ENCODE measurements around the gene SLC10A6. TPM values are rescaled to one million over a fixed set of nuclear protein-coding genes. Genes with fewer than 3 reads are reported as not detected.
A peak's percentile ranks its signal among the peaks of the same experiment; 100 is the strongest.

Gene SLC10A6
- total RNA-seq, 4 donors from 2014 or later, result 1.4 to 4.6 (median 1.7) TPM

- Histone ChIP-seq H3K27ac (peak overlapping the region; percentile 17 to 51 (median 35)), H3K4me1 (no peaks in the 10 kb centered on the region), H3K4me3 (no peak overlapping the region), H3K36me3 (peaks cover 0 to 5% of the 10 kb centered on the region in 2 donors), H3K9me3 (no peaks in the 10 kb centered on the region), H3K27me3 (no peaks in the 10 kb centered on the region)
- in situ Hi-C loops (cut with MboI; ENCODE audit: low sequenced_read_pairs in 4 of 4), result no loop called here
- ATAC-seq (no peak), DNase-seq (no peak)
- intact Hi-C loops (cut with DNase I; ENCODE audit: low total_unique reads), result no loop called here
- no peak for TF ChIP-seq CTCF (IDR thresholded peaks at IDR 0.05 in 4 of 5, conservative IDR thresholded peaks at IDR 0.05 in 1 of 5)
- TF ChIP-seq POLR2A (IDR thresholded peaks at IDR 0.05), result no peak
Measured at GRCh38 chr4:86815653-86816052, 33.5 kb downstream of the SLC10A6 start.

GRCh38 chr4:86810847-86811246, 38.3 kb downstream of the SLC10A6 start:
- Histone ChIP-seq H3K36me3 (peaks cover 0 to 5% of the 10 kb centered on the region in 2 donors), H3K4me3 (no peak overlapping the region), H3K27ac (no peak overlapping the region), H3K4me1 (no peaks in the 10 kb centered on the region), H3K27me3 (no peaks in the 10 kb centered on the region), H3K9me3 (no peaks in the 10 kb centered on the region)
- in situ Hi-C loops (cut with MboI; ENCODE audit: low sequenced_read_pairs in 4 of 4), result no loop called here
- no peak for TF ChIP-seq CTCF (IDR thresholded peaks at IDR 0.05 in 4 of 5, conservative IDR thresholded peaks at IDR 0.05 in 1 of 5)
- TF ChIP-seq POLR2A (IDR thresholded peaks at IDR 0.05), result no peak
- intact Hi-C loops (cut with DNase I; ENCODE audit: low total_unique reads), result no loop called here
- ATAC-seq (no peak), DNase-seq (no peak)

- Histone ChIP-seq H3K36me3 (peaks cover 0 to 3% of the 10 kb centered on the region in 2 donors), H3K4me3 (no peak overlapping the region), H3K27me3 (no peaks in the 10 kb centered on the region), H3K27ac (no peak overlapping the region), H3K4me1 (no peaks in the 10 kb centered on the region), H3K9me3 (no peaks in the 10 kb centered on the region)
- DNase-seq (no peak), ATAC-seq (no peak)
- intact Hi-C loops (cut with DNase I; ENCODE audit: low total_unique reads) (no loop called here), in situ Hi-C loops (cut with MboI; ENCODE audit: low sequenced_read_pairs in 4 of 4) (no loop called here)
- no peak for TF ChIP-seq CTCF (IDR thresholded peaks at IDR 0.05 in 4 of 5, conservative IDR thresholded peaks at IDR 0.05 in 1 of 5)
- no peak for TF ChIP-seq POLR2A (IDR thresholded peaks at IDR 0.05)
Measured at GRCh38 chr4:86809809-86810208, 39.4 kb downstream of the SLC10A6 start.

GRCh38 chr4:86791126-86791525, 58.1 kb downstream of the SLC10A6 start:
- H3K27me3 ChIP-seq, result no peaks in the 10 kb centered on the region
- no peak for TF ChIP-seq CTCF (IDR thresholded peaks at IDR 0.05 in 4 of 5, conservative IDR thresholded peaks at IDR 0.05 in 1 of 5)
- no peak for TF ChIP-seq POLR2A (IDR thresholded peaks at IDR 0.05)
- H3K27ac ChIP-seq, result no peak overlapping the region
- H3K9me3 ChIP-seq, result no peaks in the 10 kb centered on the region
- ATAC-seq, result no peak
- H3K4me3 ChIP-seq, result no peak overlapping the region
- no peaks in the 10 kb centered on the region for H3K4me1 ChIP-seq
- in situ Hi-C loops (cut with MboI; ENCODE audit: low sequenced_read_pairs in 4 of 4), result no loop called here
- no peak for DNase-seq
- no peaks in the 10 kb centered on the region for H3K36me3 ChIP-seq
- intact Hi-C loops (cut with DNase I; ENCODE audit: low total_unique reads), result no loop called here

GRCh38 chr4:86788826-86789225, 60.4 kb downstream of the SLC10A6 start:
- intact Hi-C loops (cut with DNase I; ENCODE audit: low total_unique reads), result no loop called here

More at GRCh38 chr4:86788826-86789225, 60.4 kb downstream of the SLC10A6 start:
- Histone ChIP-seq H3K36me3 (no peaks in the 10 kb centered on the region), H3K9me3 (no peaks in the 10 kb centered on the region), H3K27ac (no peak overlapping the region), H3K27me3 (no peaks in the 10 kb centered on the region), H3K4me3 (no peak overlapping the region), H3K4me1 (no peaks in the 10 kb centered on the region)
- TF ChIP-seq POLR2A (IDR thresholded peaks at IDR 0.05) (no peak), CTCF (IDR thresholded peaks at IDR 0.05 in 4 of 5, conservative IDR thresholded peaks at IDR 0.05 in 1 of 5) (no peak)
- in situ Hi-C loops (cut with MboI; ENCODE audit: low sequenced_read_pairs in 4 of 4), result no loop called here
- no peak for ATAC-seq
- DNase-seq, result no peak
